SU-DHL-6 (cell line): ENCODE results near the gene KLK4.

Experiments used
- H2AFZ ChIP-seq: fragments of 200-600 bp; sonication (generic); 2 replicates; pipeline ENCODE4 v1.6.1; 2014; ENCODE audit warnings: low read depth, mild to moderate bottlenecking, moderate library complexity, mixed read lengths, antibody characterized with exemption, low read length; ENCODE audit not compliant: severe bottlenecking
- H3F3A ChIP-seq: fragments of 200-600 bp; shearing (Covaris generic); 2 replicates; pipeline ENCODE4 v1.6.0; 2016; ENCODE audit warnings: antibody characterized with exemption, mild to moderate bottlenecking; ENCODE audit not compliant: insufficient read depth
- H3K27ac ChIP-seq: fragments of 200-600 bp; sonication (generic); 2 replicates; pipeline ENCODE4 v1.5.1; 2016; ENCODE audit warnings: low read depth, mild to moderate bottlenecking, low read length, moderate library complexity, mixed read lengths
- H3K27me3 ChIP-seq: fragments of 200-600 bp; sonication (generic), shearing (Covaris generic); 2 replicates; pipeline ENCODE4 v1.6.0; 2014; ENCODE audit warnings: mild to moderate bottlenecking, low read length
- H3K36me3 ChIP-seq: fragments of 200-600 bp; sonication (generic); 2 replicates; pipeline ENCODE4 v1.6.1; 2014; ENCODE audit warnings: mild to moderate bottlenecking, low read length, mixed read lengths
- H3K4me2 ChIP-seq: fragments of 300-600, 200-600 bp; shearing (Covaris generic), sonication (generic); 2 replicates; pipeline ENCODE4 v1.6.0; 2014; ENCODE audit warnings: low read length, low read depth, mild to moderate bottlenecking; ENCODE audit not compliant: poor library complexity, severe bottlenecking
- H3K4me3 ChIP-seq: fragments of 200-600 bp; sonication (generic); 2 replicates; pipeline ENCODE4 v1.5.1; 2014; ENCODE audit warnings: antibody characterized with exemption, low read length, mild to moderate bottlenecking, mixed read lengths; ENCODE audit not compliant: insufficient read depth, poor library complexity, severe bottlenecking
- H3K79me2 ChIP-seq: fragments of 200-600 bp; sonication (generic); 2 replicates; pipeline ENCODE4 v1.6.1; 2014; ENCODE audit warnings: mild to moderate bottlenecking, low read length, moderate library complexity; ENCODE audit not compliant: insufficient read depth
- H3K9ac ChIP-seq: fragments of 200-600 bp; sonication (generic); 2 replicates; pipeline ENCODE4 v1.7.0; 2014; ENCODE audit warnings: mild to moderate bottlenecking, low read length
- H3K9me2 ChIP-seq: fragments of 200-600 bp; sonication (generic); replicated peaks from 2 replicates; pipeline ENCODE4 v1.6.1; 2014; ENCODE audit warnings: low read length; ENCODE audit not compliant: insufficient read depth
- H3K9me3 ChIP-seq: fragments of 200-600 bp; sonication (generic); 2 replicates; pipeline ENCODE4 v1.6.1; 2014; ENCODE audit warnings: low read length, mixed read lengths; ENCODE audit not compliant: insufficient read depth
- H4K20me1 ChIP-seq: fragments of 200-600 bp; sonication (generic); 2 replicates; pipeline ENCODE4 v1.6.1; 2014; ENCODE audit warnings: low read depth, mild to moderate bottlenecking, antibody characterized with exemption, low read length, moderate library complexity, mixed read lengths
- CTCF ChIP-seq: fragments of 200-600 bp; sonication (generic); IDR thresholded peaks from one replicate; pipeline ENCODE4 v1.5.1; 2017; ENCODE audit warnings: antibody characterized with exemption, mild to moderate bottlenecking, low read length, moderate library complexity; ENCODE audit not compliant: insufficient read depth, poor library complexity, severe bottlenecking
- EZH2phosphoT487 ChIP-seq: fragments of 200-600 bp; sonication (generic), shearing (Covaris generic); conservative IDR thresholded peaks from 2 replicates; pipeline ENCODE4 v1.6.1; 2018; ENCODE audit warnings: mild to moderate bottlenecking, antibody characterized with exemption, low read length, moderate library complexity, mixed read lengths

Gene KLK4

GRCh38 chr19:50932690-50933083, 21.5 kb upstream of the KLK4 start:
- no peaks in the 10 kb centered on the region for H3K9me3 ChIP-seq
- no peak overlapping the region for H3K27ac ChIP-seq
- H3K27me3 ChIP-seq = no peaks in the 10 kb centered on the region
- no peak for TF ChIP-seq EZH2phosphoT487
- TF ChIP-seq CTCF = no peak
- H3K4me3 ChIP-seq = no peak overlapping the region
- no peaks in the 10 kb centered on the region for H3K36me3 ChIP-seq
- no peaks in the 10 kb centered on the region for H3K9me2 ChIP-seq
- no peaks in the 10 kb centered on the region for H4K20me1 ChIP-seq
- H3K4me2 ChIP-seq = no peak overlapping the region
- no peak overlapping the region for H2AFZ ChIP-seq
- H3F3A ChIP-seq = no peaks in the 10 kb centered on the region
- no peaks in the 10 kb centered on the region for H3K79me2 ChIP-seq
- no peak overlapping the region for H3K9ac ChIP-seq

- H3K9ac ChIP-seq = no peak overlapping the region
- H3K9me2 ChIP-seq = no peaks in the 10 kb centered on the region
- no peak overlapping the region for H3K27ac ChIP-seq
These were observed 21.0 kb upstream of the KLK4 start for GRCh38 chr19:50932018-50932689.

GRCh38 chr19:50931023-50931422, 19.8 kb upstream of the KLK4 start:
- H3K4me2 ChIP-seq = no peak overlapping the region
- no peak overlapping the region for H2AFZ ChIP-seq
- no peaks in the 10 kb centered on the region for H3K9me3 ChIP-seq
- H3K27ac ChIP-seq = no peak overlapping the region
- H3F3A ChIP-seq = no peaks in the 10 kb centered on the region
- H3K36me3 ChIP-seq = no peaks in the 10 kb centered on the region
- H3K9ac ChIP-seq = no peak overlapping the region
- H3K4me3 ChIP-seq = no peak overlapping the region
- TF ChIP-seq EZH2phosphoT487 = no peak
- TF ChIP-seq CTCF = no peak
- no peaks in the 10 kb centered on the region for H4K20me1 ChIP-seq
- no peaks in the 10 kb centered on the region for H3K9me2 ChIP-seq
- no peaks in the 10 kb centered on the region for H3K27me3 ChIP-seq
- H3K79me2 ChIP-seq = no peaks in the 10 kb centered on the region

More at GRCh38 chr19:50932018-50932689, 21.0 kb upstream of the KLK4 start:
- TF ChIP-seq CTCF = no peak
- TF ChIP-seq EZH2phosphoT487 = no peak
- Histone ChIP-seq H3K79me2 (no peaks in the 10 kb centered on the region), H3K9me3 (no peaks in the 10 kb centered on the region), H3K36me3 (no peaks in the 10 kb centered on the region), H4K20me1 (no peaks in the 10 kb centered on the region), H2AFZ (no peak overlapping the region), H3K27me3 (no peaks in the 10 kb centered on the region), H3K4me2 (no peak overlapping the region), H3K4me3 (no peak overlapping the region), H3F3A (no peaks in the 10 kb centered on the region)
